CD4-positive, alpha-beta T cell (primary cell): ENCODE data around the gene POU2AF2. TPM values are rescaled to one million over a fixed set of nuclear protein-coding genes. Genes with fewer than 3 reads are reported as not detected.

Experiments
- ATAC-seq: fragments of 200-7000 bp; cut with Tn5 transposase; one replicate; pipeline ENCODE4 v1.10.0; 2022; ENCODE audit warnings: mild to moderate bottlenecking; ENCODE audit not compliant: poor library complexity
- CTCF ChIA-PET: fragments of 350-600 bp; sonication (Branson Sonifier 250); formaldehyde crosslinking; loops from one replicate; lab custom pipeline; 2021; ENCODE audit warnings: antibody characterized with exemption, inconsistent platforms; lab: Charles Lee
- POLR2A ChIA-PET: fragments of 350-600 bp; sonication (Branson Sonifier 250); formaldehyde crosslinking; loops from one replicate; lab custom pipeline; 2021; ENCODE audit warnings: antibody characterized with exemption, inconsistent platforms; lab: Charles Lee
- DNase-seq, 14 experiments: peaks; one replicate each; pipeline ENCODE4 v3.0.0-alpha.2; 2013 to 2020; ENCODE audit warnings: mixed read lengths in 2 of 14
- H3K27ac ChIP-seq, 2 donors: one replicate each; pipeline versions ENCODE4 v1.5.1 to v1.7.0; 2013; ENCODE audit warnings: low read length in 2 of 2, low read depth in 1 of 2, mild to moderate bottlenecking in 1 of 2
- H3K27me3 ChIP-seq, 2 experiments: 1 replicate in 1 of 2; 2 replicates in 1 of 2; pipeline versions ENCODE4 v1.6.1 to v1.7.0; 2013; ENCODE audit warnings: low read length in 2 of 2, control low read depth in 1 of 2, mild to moderate bottlenecking in 1 of 2, moderate library complexity in 1 of 2; ENCODE audit not compliant: insufficient read depth in 2 of 2, control insufficient read depth in 1 of 2
- H3K36me3 ChIP-seq: one replicate; pipeline ENCODE4 v1.6.1; 2013; ENCODE audit warnings: low read length, control low read depth; ENCODE audit not compliant: insufficient read depth
- H3K4me1 ChIP-seq: one replicate; pipeline ENCODE4 v1.6.1; 2013; ENCODE audit warnings: low read length, control low read depth; ENCODE audit not compliant: insufficient read depth
- H3K4me3 ChIP-seq: one replicate; pipeline ENCODE4 v1.5.1; 2013; ENCODE audit warnings: mild to moderate bottlenecking, low read length, moderate library complexity
- H3K9me3 ChIP-seq, 2 experiments: 1 replicate in 1 of 2; 2 replicates in 1 of 2; pipeline versions ENCODE4 v1.6.1 to v1.7.0; 2013; ENCODE audit warnings: low read length in 2 of 2, mild to moderate bottlenecking in 2 of 2, control low read depth in 1 of 2, moderate library complexity in 1 of 2; ENCODE audit not compliant: control insufficient read depth in 1 of 2, insufficient read depth in 1 of 2
- H3K27ac Mint-ChIP-seq: one replicate; pipeline ENCODE4 v1.8.0; 2020; ENCODE audit warnings: mixed read lengths
- H3K27me3 Mint-ChIP-seq: one replicate; pipeline ENCODE4 v1.8.0; 2021; ENCODE audit warnings: mixed read lengths
- H3K36me3 Mint-ChIP-seq: one replicate; pipeline ENCODE4 v1.8.0; 2021; ENCODE audit warnings: low read depth, mixed read lengths
- H3K4me1 Mint-ChIP-seq: one replicate; pipeline ENCODE4 v1.8.0; 2021; ENCODE audit warnings: low read depth, mixed read lengths
- H3K4me3 Mint-ChIP-seq: one replicate; pipeline ENCODE4 v1.8.0; 2020; ENCODE audit warnings: mild to moderate bottlenecking, mixed read lengths
- H3K9me3 Mint-ChIP-seq: one replicate; pipeline ENCODE4 v1.8.0; 2020; ENCODE audit warnings: mixed read lengths
- intact Hi-C, 2 experiments: fragments of 100-400 bp; cut with DNase I in 1 of 2; cut with micrococcal nuclease in 1 of 2; formaldehyde crosslinking; loops; one replicate each; pipeline versions ENCODE4 v1.15.1 to v1.9.0; 2023 to 2025; cut with DNase I, micrococcal nuclease
- total RNA-seq, 174 experiments: library from RNA in 2 of 174; stranded (reverse) in 2 of 174; gene quantifications; one replicate each; pipeline ENCODE4 v1.2.3 and lab custom pipeline; 2021 to 2026
- TF ChIP-seq, protein P1 (sequence below): fragments of 200-600 bp; IDR thresholded peaks from one replicate; pipeline ENCODE4 v1.8.0; 2022; ENCODE audit warnings: antibody characterized with exemption, mild to moderate bottlenecking

The POU2AF2 gene
- total RNA-seq, 2 experiments from 2014 or later = not detected

DNA sequence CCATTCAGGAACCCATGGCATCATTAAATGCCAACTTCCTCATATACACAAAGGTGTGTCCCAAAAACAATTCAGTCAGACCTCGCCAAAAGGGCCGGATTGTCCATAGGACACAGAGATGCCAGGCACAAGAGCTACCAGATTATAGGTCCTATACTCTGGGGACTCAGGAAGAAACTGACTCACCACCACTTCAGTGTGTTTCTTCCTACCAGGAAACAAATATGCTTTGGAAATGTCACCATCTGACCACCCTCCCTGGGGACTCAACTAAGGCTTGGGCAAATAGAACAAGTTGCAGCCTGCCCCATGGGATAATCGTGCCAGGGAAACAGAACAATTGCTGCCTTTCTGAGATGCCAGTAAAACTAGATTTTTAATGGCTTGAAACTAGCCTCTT, 64.6 kb downstream of the POU2AF2 start:
- H3K27ac Mint-ChIP-seq = no peak overlapping the region
- no peaks in the 10 kb centered on the region for H3K4me1 Mint-ChIP-seq
- H3K4me3 ChIP-seq = no peak overlapping the region
- no peaks in the 10 kb centered on the region for H3K4me1 ChIP-seq
- ATAC-seq (no peak), DNase-seq (no peak)
- ChIA-PET CTCF (no interaction called here), POLR2A (no interaction called here)
- intact Hi-C loops = no loop called here
- no peaks in the 10 kb centered on the region for H3K36me3 ChIP-seq
- H3K36me3 Mint-ChIP-seq = no peaks in the 10 kb centered on the region
- H3K4me3 Mint-ChIP-seq = no peak overlapping the region
- H3K9me3 Mint-ChIP-seq = no peaks in the 10 kb centered on the region
- no peaks in the 10 kb centered on the region for H3K9me3 ChIP-seq
- no peak overlapping the region for H3K27ac ChIP-seq
- peaks cover 37% of the 10 kb centered on the region for H3K27me3 Mint-ChIP-seq
- TF ChIP-seq, protein P1, sequence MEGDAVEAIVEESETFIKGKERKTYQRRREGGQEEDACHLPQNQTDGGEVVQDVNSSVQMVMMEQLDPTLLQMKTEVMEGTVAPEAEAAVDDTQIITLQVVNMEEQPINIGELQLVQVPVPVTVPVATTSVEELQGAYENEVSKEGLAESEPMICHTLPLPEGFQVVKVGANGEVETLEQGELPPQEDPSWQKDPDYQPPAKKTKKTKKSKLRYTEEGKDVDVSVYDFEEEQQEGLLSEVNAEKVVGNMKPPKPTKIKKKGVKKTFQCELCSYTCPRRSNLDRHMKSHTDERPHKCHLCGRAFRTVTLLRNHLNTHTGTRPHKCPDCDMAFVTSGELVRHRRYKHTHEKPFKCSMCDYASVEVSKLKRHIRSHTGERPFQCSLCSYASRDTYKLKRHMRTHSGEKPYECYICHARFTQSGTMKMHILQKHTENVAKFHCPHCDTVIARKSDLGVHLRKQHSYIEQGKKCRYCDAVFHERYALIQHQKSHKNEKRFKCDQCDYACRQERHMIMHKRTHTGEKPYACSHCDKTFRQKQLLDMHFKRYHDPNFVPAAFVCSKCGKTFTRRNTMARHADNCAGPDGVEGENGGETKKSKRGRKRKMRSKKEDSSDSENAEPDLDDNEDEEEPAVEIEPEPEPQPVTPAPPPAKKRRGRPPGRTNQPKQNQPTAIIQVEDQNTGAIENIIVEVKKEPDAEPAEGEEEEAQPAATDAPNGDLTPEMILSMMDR = no peak
- H3K27me3 ChIP-seq = peaks cover 0 to 6% of the 10 kb centered on the region in 2 experiments

DNA sequence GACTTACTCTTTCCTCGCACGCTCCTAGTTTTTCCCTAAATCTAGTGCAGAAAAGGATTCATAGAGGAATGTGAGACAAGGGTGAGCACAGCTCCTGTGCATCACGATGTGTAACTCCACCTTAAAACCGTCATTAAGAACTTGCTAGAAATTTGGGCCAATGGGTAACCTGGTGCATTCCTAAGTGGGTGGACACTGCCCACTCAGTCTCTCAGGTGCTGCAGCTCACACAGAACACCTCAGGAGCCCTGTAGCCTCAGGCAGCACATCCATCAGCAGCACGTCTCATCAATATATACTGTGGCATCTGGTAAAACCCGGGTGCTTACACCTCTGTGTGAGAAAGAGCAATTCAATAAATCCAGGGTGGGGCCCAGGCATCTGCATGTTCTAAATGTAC, 65.2 kb downstream of the POU2AF2 start:
- Histone ChIP-seq H3K4me3 (no peak overlapping the region), H3K27me3 (peaks cover 0 to 6% of the 10 kb centered on the region in 2 experiments), H3K4me1 (no peaks in the 10 kb centered on the region), H3K9me3 (no peaks in the 10 kb centered on the region), H3K27ac (no peak overlapping the region), H3K36me3 (no peaks in the 10 kb centered on the region)
- ChIA-PET CTCF (no interaction called here), POLR2A (no interaction called here)
- Mint-ChIP-seq H3K4me3 (no peak overlapping the region), H3K4me1 (no peaks in the 10 kb centered on the region), H3K27me3 (peaks cover 32% of the 10 kb centered on the region), H3K9me3 (no peaks in the 10 kb centered on the region), H3K27ac (no peak overlapping the region), H3K36me3 (no peaks in the 10 kb centered on the region)
- DNase-seq (no peak), ATAC-seq (no peak)
- intact Hi-C loops = no loop called here
- TF ChIP-seq, protein P1 = no peak

DNA sequence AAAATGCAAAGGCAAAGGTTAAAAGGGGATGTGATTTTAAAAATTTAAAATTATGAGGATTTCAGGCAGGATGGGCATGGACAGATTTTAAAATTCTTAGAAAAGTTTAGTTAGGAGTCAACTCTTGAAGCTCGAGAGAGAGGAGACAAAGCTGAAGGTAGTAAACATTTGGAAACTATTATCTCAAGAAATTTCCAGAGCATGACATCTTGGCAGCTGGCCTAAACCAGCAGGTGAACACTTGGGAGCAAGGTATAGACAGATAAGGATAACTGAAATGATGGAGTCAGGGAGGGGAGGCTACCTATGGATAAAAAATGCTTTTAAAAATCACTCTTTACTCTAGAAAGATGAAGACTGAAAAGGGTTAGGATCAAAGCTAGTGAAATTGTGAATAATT, 66.6 kb downstream of the POU2AF2 start:
- H3K4me1 ChIP-seq = no peaks in the 10 kb centered on the region
- ATAC-seq (no peak), DNase-seq (no peak)
- ChIA-PET POLR2A (no interaction called here), CTCF (no interaction called here)
- H3K4me3 ChIP-seq = no peak overlapping the region
- no peak overlapping the region for H3K27ac Mint-ChIP-seq
- no peak overlapping the region for H3K27ac ChIP-seq
- peaks cover 0 to 3% of the 10 kb centered on the region in 2 experiments for H3K27me3 ChIP-seq
- peaks cover 32% of the 10 kb centered on the region for H3K27me3 Mint-ChIP-seq
- H3K9me3 ChIP-seq = no peaks in the 10 kb centered on the region
- H3K4me3 Mint-ChIP-seq = no peak overlapping the region
- H3K36me3 Mint-ChIP-seq = no peaks in the 10 kb centered on the region
- TF ChIP-seq, protein P1 = no peak
- intact Hi-C loops = no loop called here
- H3K9me3 Mint-ChIP-seq = no peaks in the 10 kb centered on the region
- no peaks in the 10 kb centered on the region for H3K4me1 Mint-ChIP-seq
- no peaks in the 10 kb centered on the region for H3K36me3 ChIP-seq
